Measurements from ENCODE around the gene PLCXD3.

Gene PLCXD3

GRCh38 chr5:41418220-41419031, 92.0 kb downstream of the PLCXD3 start:
- no peak overlapping the region for H3K4me3 ChIP-seq (ENCODE audit: low read depth, low read length)
- H3K27ac ChIP-seq, result no peak overlapping the region
- H3K36me3 ChIP-seq (replicated peaks), result no peaks in the 10 kb centered on the region
- DNase-seq, result no peak
- in situ Hi-C loops (cut with HindIII; ENCODE audit: low pct_ligation_motif_present, low sequenced_read_pairs), result no loop called here
- H3K27me3 ChIP-seq (replicated peaks), result no peaks in the 10 kb centered on the region
- TF ChIP-seq CTCF (IDR thresholded peaks at IDR 0.05; ENCODE audit: low read depth, low read length, missing control alignments), result no peak

- in situ Hi-C loops (cut with HindIII; ENCODE audit: low pct_ligation_motif_present, low sequenced_read_pairs), result no loop called here
- TF ChIP-seq CTCF (IDR thresholded peaks at IDR 0.05; ENCODE audit: low read depth, low read length, missing control alignments), result no peak
- Histone ChIP-seq H3K27ac (no peak overlapping the region), H3K27me3 (replicated peaks) (no peaks in the 10 kb centered on the region), H3K36me3 (replicated peaks) (no peaks in the 10 kb centered on the region), H3K4me3 (ENCODE audit: low read depth, low read length) (no peak overlapping the region)
- DNase-seq, result no peak
Measured at GRCh38 chr5:41416336-41416735, 94.1 kb downstream of the PLCXD3 start.

GRCh38 chr5:41415242-41415641, 95.2 kb downstream of the PLCXD3 start:
- TF ChIP-seq CTCF (IDR thresholded peaks at IDR 0.05; ENCODE audit: low read depth, low read length, missing control alignments), result no peak
- Histone ChIP-seq H3K36me3 (replicated peaks) (no peaks in the 10 kb centered on the region), H3K4me3 (ENCODE audit: low read depth, low read length) (no peak overlapping the region), H3K27ac (no peak overlapping the region), H3K27me3 (replicated peaks) (no peaks in the 10 kb centered on the region)
- no peak for DNase-seq
- in situ Hi-C loops (cut with HindIII; ENCODE audit: low pct_ligation_motif_present, low sequenced_read_pairs), result no loop called here

GRCh38 chr5:41414598-41414997, 95.8 kb downstream of the PLCXD3 start:
- TF ChIP-seq CTCF (IDR thresholded peaks at IDR 0.05; ENCODE audit: low read depth, low read length, missing control alignments), result no peak
- peak; percentile 76 for DNase-seq
- no peaks in the 10 kb centered on the region for H3K36me3 ChIP-seq (replicated peaks)
- no peak overlapping the region for H3K4me3 ChIP-seq (ENCODE audit: low read depth, low read length)
- no peak overlapping the region for H3K27ac ChIP-seq
- in situ Hi-C loops (cut with HindIII; ENCODE audit: low pct_ligation_motif_present, low sequenced_read_pairs), result no loop called here
- H3K27me3 ChIP-seq (replicated peaks), result no peaks in the 10 kb centered on the region

GRCh38 chr5:41413074-41413473, 97.3 kb downstream of the PLCXD3 start:
- H3K36me3 ChIP-seq (replicated peaks), result no peaks in the 10 kb centered on the region
- H3K27me3 ChIP-seq (replicated peaks), result no peaks in the 10 kb centered on the region
- TF ChIP-seq CTCF (IDR thresholded peaks at IDR 0.05; ENCODE audit: low read depth, low read length, missing control alignments), result no peak
- in situ Hi-C loops (cut with HindIII; ENCODE audit: low pct_ligation_motif_present, low sequenced_read_pairs), result no loop called here
- DNase-seq, result no peak
- no peak overlapping the region for H3K27ac ChIP-seq
- no peak overlapping the region for H3K4me3 ChIP-seq (ENCODE audit: low read depth, low read length)

- H3K4me3 ChIP-seq (ENCODE audit: low read depth, low read length), result no peak overlapping the region
- no peaks in the 10 kb centered on the region for H3K27me3 ChIP-seq (replicated peaks)
- no peak for DNase-seq
- no peak for TF ChIP-seq CTCF (IDR thresholded peaks at IDR 0.05; ENCODE audit: low read depth, low read length, missing control alignments)
- no peaks in the 10 kb centered on the region for H3K36me3 ChIP-seq (replicated peaks)
- in situ Hi-C loops (cut with HindIII; ENCODE audit: low pct_ligation_motif_present, low sequenced_read_pairs), result no loop called here
- no peak overlapping the region for H3K27ac ChIP-seq
Measured at GRCh38 chr5:41412496-41412895, 97.9 kb downstream of the PLCXD3 start.
